Measurements from ENCODE around the gene SRP68. TPM values are rescaled to one million over a fixed set of nuclear protein-coding genes. Genes with fewer than 3 reads are reported as not detected.

Gene SRP68
- total RNA-seq, 2 donors from 2014 or later, result 35.2 to 43.9 TPM

GRCh38 chr17:76076765-76077583 is 4.7 kb upstream of the SRP68 start:
- no peak overlapping the region for H3K27ac ChIP-seq
- H3K4me1 ChIP-seq, result peaks cover 0 to 55% of the 10 kb centered on the region in 2 donors
- no peak for DNase-seq (ENCODE audit: low spot score)
- H3K4me3 ChIP-seq, result no peak overlapping the region
- TF ChIP-seq CTCF (IDR thresholded peaks at IDR 0.05), result no peak
- no peaks in the 10 kb centered on the region for H3K9me3 ChIP-seq
- H3K27me3 ChIP-seq, result peaks cover 31 to 46% of the 10 kb centered on the region in 2 donors
- H3K36me3 ChIP-seq, result no peaks in the 10 kb centered on the region

DNA sequence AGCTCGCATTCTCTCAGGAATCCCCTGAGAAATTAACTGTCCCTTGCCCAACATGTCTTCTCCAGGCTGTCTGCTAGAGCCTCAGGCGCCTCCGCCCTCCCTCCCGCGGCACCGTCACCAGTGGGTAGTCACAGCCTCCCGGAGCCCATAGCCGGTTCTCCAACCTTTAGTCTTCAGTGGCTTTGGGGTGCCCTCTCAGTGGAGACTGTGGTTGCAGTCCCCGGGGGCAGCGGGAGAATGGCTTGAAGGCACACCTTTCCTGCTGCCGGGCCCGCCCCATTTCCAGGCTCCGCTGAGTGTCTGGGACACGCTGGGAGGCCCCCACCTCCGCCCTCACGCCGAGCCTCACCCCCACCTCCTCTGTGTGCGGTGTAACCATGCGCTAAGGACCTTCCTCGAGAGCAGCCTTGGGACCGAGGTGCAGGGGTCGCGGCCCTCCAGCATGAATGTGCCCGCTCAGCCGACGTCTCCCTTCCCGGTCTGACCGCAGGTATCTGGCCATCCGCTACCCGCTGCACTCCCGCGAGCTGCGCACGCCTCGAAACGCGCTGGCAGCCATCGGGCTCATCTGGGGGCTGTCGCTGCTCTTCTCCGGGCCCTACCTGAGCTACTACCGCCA is 3.9 kb upstream of the SRP68 start:
- Histone ChIP-seq H3K27ac (no peak overlapping the region), H3K27me3 (peaks cover 31 to 46% of the 10 kb centered on the region in 2 donors), H3K4me3 (no peak overlapping the region), H3K36me3 (no peaks in the 10 kb centered on the region), H3K9me3 (no peaks in the 10 kb centered on the region), H3K4me1 (peaks cover 0 to 60% of the 10 kb centered on the region in 2 donors)
- no peak for TF ChIP-seq CTCF (IDR thresholded peaks at IDR 0.05)
- DNase-seq (ENCODE audit: low spot score), result no peak

GRCh38 chr17:76075364-76076145 is 3.2 kb upstream of the SRP68 start:
- peaks cover 0 to 65% of the 10 kb centered on the region in 2 donors for H3K4me1 ChIP-seq
- H3K4me3 ChIP-seq, result peak overlapping the region in 1 of 2 donors; percentile 8
- H3K27ac ChIP-seq, result no peak overlapping the region
- H3K9me3 ChIP-seq, result no peaks in the 10 kb centered on the region
- H3K27me3 ChIP-seq, result peaks cover 31 to 46% of the 10 kb centered on the region in 2 donors
- no peak for TF ChIP-seq CTCF (IDR thresholded peaks at IDR 0.05)
- no peaks in the 10 kb centered on the region for H3K36me3 ChIP-seq
- no peak for DNase-seq (ENCODE audit: low spot score)

DNA sequence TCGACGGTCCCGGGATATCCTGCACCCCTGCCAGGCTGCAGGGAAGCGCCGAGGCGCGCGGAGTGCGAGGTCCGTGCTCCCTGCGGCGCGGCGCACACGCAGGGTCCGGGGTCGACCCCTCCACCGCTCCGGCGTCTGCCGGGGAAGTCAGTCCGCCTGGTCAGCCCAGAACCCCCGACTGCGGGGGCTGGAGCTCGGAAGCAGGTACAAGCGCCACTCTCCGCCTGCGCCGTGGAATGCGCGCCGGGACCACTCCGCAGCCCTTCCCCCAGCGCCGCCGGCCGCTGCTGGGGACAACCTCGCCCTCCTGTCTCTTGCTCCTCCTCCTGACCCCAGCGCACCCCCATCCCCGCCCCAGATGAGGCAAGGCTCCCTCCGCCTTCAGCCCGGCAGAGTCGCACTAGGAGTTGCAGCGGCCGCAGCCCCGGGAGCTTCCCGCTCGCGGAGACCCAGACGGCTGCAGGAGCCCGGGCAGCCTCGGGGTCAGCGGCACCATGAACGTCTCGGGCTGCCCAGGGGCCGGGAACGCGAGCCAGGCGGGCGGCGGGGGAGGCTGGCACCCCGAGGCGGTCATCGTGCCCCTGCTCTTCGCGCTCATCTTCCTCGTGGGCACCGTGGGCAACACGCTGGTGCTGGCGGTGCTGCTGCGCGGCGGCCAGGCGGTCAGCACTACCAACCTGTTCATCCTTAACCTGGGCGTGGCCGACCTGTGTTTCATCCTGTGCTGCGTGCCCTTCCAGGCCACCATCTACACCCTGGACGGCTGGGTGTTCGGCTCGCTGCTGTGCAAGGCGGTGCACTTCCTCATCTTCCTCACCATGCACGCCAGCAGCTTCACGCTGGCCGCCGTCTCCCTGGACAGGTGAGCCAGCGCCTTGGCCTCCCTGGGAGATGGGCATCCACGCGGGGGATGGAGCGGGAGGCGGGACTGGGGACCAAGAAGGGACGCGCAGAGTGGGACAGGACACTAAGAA is 2.4 kb upstream of the SRP68 start, which contains the start of gene GALR2:
Gene GALR2 (plus strand): TSS at position 392 of the 974 bp plus-strand sequence. CDS start 103 bp downstream, at position 495.
- Histone ChIP-seq H3K36me3 (peaks cover under 1% of the 10 kb centered on the region), H3K4me3 (peak within 1 kb of the TSS in 1 of 2 donors; percentile 19), H3K4me1 (peaks cover 0 to 59% of the 10 kb centered on the region in 2 donors), H3K27ac (no peak within 1 kb of the TSS), H3K27me3 (peaks cover 31 to 46% of the 10 kb centered on the region in 2 donors), H3K9me3 (no peaks in the 10 kb centered on the region)
- TF ChIP-seq CTCF (IDR thresholded peaks at IDR 0.05), result no peak
- DNase-seq (ENCODE audit: low spot score), result no peak

Data from right atrium auricular region (tissue), 2 donors.